ENCODE measurements around the gene ZMYND8. TPM values are rescaled to one million over a fixed set of nuclear protein-coding genes. Genes with fewer than 3 reads are reported as not detected.

Gene ZMYND8
- total and polyA plus RNA-seq, 2 of the 8 experiments (the other 6 are each of a cell fraction or from before 2014, with no cell fraction given) = 50.5 to 163 TPM

GRCh38 chr20:47276251-47276650, 80.2 kb downstream of the ZMYND8 start:
- Histone ChIP-seq H3K27me3 (replicated peaks in 1 of 4; ENCODE audit: control insufficient read depth in 3 of 4, extremely low read depth in 1 of 4, insufficient read depth in 3 of 4, low read length in 3 of 4) (no peaks in the 10 kb centered on the region), H2BK120ac (replicated peaks; ENCODE audit: low read depth, low read length) (no peak overlapping the region), H3K14ac (ENCODE audit: insufficient read length) (no peak overlapping the region), H3K9me3 (ENCODE audit: insufficient read depth in 2 of 2, low read depth in 1 of 2, low read length in 1 of 2) (no peaks in the 10 kb centered on the region), H2BK15ac (ENCODE audit: low read length) (no peak overlapping the region), H4K8ac (ENCODE audit: extremely low read depth, insufficient read depth, low read length) (no peak overlapping the region), H3K27ac (ENCODE audit: low read depth, low read length) (no peak overlapping the region), H2BK12ac (ENCODE audit: low read depth, low read length) (no peak overlapping the region), H4K91ac (replicated peaks; ENCODE audit: insufficient read length, low read length) (no peak overlapping the region), H2AFZ (ENCODE audit: low read length) (no peak overlapping the region), H3K56ac (replicated peaks; ENCODE audit: insufficient read length, low read depth, low read length) (no peak overlapping the region), H2AK5ac (ENCODE audit: low read depth, low read length) (no peak overlapping the region), H3K18ac (ENCODE audit: extremely low read depth, low read length) (no peak overlapping the region), H3K79me2 (ENCODE audit: control insufficient read depth in 1 of 2, insufficient read depth in 2 of 2, low read length in 2 of 2) (peaks cover 0 to 88% of the 10 kb centered on the region in 2 experiments; a peak in 3 of 4 replicates), H2BK20ac (ENCODE audit: low read length) (no peak overlapping the region), H4K5ac (ENCODE audit: insufficient read length, low read depth, low read length) (no peak overlapping the region), H2BK5ac (ENCODE audit: low read depth, low read length) (no peak overlapping the region), H3K4me3 (ENCODE audit: extremely low read depth in 1 of 4, insufficient read depth in 2 of 4, low read depth in 3 of 4, low read length in 4 of 4) (no peak overlapping the region), H3K4me2 (ENCODE audit: insufficient read depth in 1 of 2, low read depth in 2 of 2, low read length in 2 of 2) (no peak overlapping the region), H3K79me1 (ENCODE audit: low read depth, low read length) (peaks cover 8% of the 10 kb centered on the region; the same call in 1 of the 2 replicates), H3K4me1 (replicated peaks in 1 of 4; ENCODE audit: control insufficient read depth in 3 of 4, insufficient read depth in 4 of 4, low read length in 3 of 4) (peaks cover 0 to 3% (median under 1%) of the 10 kb centered on the region in 4 experiments; a peak in 2 of 7 replicates), H4K20me1 (replicated peaks in 1 of 2; ENCODE audit: control insufficient read depth in 1 of 2, insufficient read depth in 2 of 2, low read length in 2 of 2) (peaks cover 0 to 4% of the 10 kb centered on the region in 2 experiments), H3K4ac (replicated peaks; ENCODE audit: insufficient read length, low read depth, low read length) (no peak overlapping the region), H3K23me2 (ENCODE audit: low read depth, low read length) (no peaks in the 10 kb centered on the region), H3K36me3 (ENCODE audit: control insufficient read depth in 2 of 4, insufficient read depth in 4 of 4, low read length in 3 of 4) (peaks cover 24 to 76% (median 51%) of the 10 kb centered on the region in 4 experiments), H3K23ac (ENCODE audit: insufficient read length) (no peak overlapping the region), H3K9ac (replicated peaks in 1 of 4; ENCODE audit: extremely low read depth in 1 of 4, low read depth in 3 of 4, low read length in 3 of 4) (no peak overlapping the region)
- WGBS, 2 experiments (ENCODE audit: extremely low coverage in 1 of 2, insufficient coverage in 1 of 2, insufficient read length in 1 of 2, insufficient replicate concordance in 2 of 2, low coverage in 1 of 2, low lambda C conversion rate in 2 of 2, missing lambda C conversion rate in 1 of 2) = 97% methylated on average over 14 of the region's 20 CpGs; no CpG with 5 or more reads in 1 of the 2 experiments
- ChIA-PET POLR2A (ENCODE audit: partially characterized antibody) (interaction anchor here (1.4 to 9.9 kb wide), 4 partner anchors 14 to 115 kb away, joined by 4 to 71 read pairs (median 6); no protein-coding TSS in a partner anchor), CTCF (ENCODE audit: partially characterized antibody) (interaction anchor here (0.9 to 1.4 kb wide), 2 partner anchors 24 to 86 kb away, joined by 3 read pairs; no protein-coding TSS in a partner anchor)
- FAIRE-seq = no peak
- TF ChIP-seq EZH2 (IDR thresholded peaks at IDR 0.05; ENCODE audit: low read depth, low read length, severe bottlenecking) (no peak), ZNF274 (IDR thresholded peaks at IDR 0.05; ENCODE audit: borderline replicate concordance, extremely low read depth, low read length) (no peak), SP2 (IDR thresholded peaks at IDR 0.05; ENCODE audit: low read length) (no peak), CTCF (IDR thresholded peaks at IDR 0.05; ENCODE audit: control extremely low read depth in 1 of 3, insufficient read depth in 1 of 3, low read depth in 1 of 3, low read length in 3 of 3) (no peak), CBX8 (IDR thresholded peaks at IDR 0.05; ENCODE audit: borderline replicate concordance, low read depth, low read length) (no peak)
- no peak for DNase-seq (ENCODE audit: low read depth in 1 of 2, low spot score in 2 of 2)

All from H1 (cell line).